H4 (cell line): ENCODE data around the gene SERPINI2. TPM values are rescaled to one million over a fixed set of nuclear protein-coding genes. Genes with fewer than 3 reads are reported as not detected.
"Not testable (repeated sequence)": the region's sequence is repeated elsewhere in the genome, so short reads cannot be mapped to it uniquely, and the experiment has no call there.

Source experiments
- DNase-seq: peaks from one replicate; pipeline ENCODE4 v3.0.0-alpha.2; 2015; ENCODE audit warnings: low spot score
- total RNA-seq: library from RNA; depleted of rRNA; stranded (reverse); fragments of >200 nt; shearing (Covaris generic); gene quantifications from 2 replicates; pipeline ENCODE4 v1.2.3, GENCODE V29; 2014; rRNA removed

The SERPINI2 gene
- total RNA-seq, 1 experiment from 2014 or later = 0.12 TPM

DNA sequence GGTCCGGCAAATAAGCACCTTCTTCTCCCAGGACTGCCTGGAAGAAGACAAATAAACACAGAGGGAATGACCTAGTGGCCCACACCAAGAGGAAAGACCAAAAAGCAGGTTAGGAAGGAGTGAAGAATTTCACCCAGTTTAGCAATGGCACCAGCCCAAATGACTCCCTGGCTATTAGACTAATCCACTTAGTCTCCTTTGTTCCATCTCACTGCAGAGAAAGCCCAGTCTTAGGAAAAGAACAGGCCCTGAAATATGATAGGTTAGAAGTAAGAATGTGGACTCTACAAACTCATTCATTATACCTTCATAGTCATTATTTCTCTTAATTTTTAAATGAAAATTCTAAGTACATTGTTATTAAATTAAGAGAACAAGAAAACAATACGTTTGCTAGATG, 23.2 kb downstream of the SERPINI2 start:
- no peak for DNase-seq

DNA sequence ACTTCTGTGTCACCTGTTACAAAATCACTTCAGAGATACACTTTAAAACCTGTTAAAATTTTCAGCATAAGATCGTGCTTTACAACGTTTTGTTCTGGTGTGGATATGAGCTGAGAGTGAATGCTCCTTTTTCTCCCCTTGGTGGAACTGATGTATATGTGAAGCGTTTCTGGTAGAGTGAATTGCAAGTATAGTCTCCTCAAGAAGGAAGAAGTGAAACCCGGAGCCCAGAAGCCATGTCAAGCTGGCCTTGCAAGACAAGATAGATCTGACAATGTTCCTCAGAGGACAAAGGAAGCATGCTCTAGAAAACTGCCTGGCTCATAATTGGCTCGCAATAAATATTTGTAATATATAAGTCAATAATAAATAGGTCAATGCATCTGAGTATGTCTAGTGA, 23.6 kb downstream of the SERPINI2 start:
- no peak for DNase-seq

DNA sequence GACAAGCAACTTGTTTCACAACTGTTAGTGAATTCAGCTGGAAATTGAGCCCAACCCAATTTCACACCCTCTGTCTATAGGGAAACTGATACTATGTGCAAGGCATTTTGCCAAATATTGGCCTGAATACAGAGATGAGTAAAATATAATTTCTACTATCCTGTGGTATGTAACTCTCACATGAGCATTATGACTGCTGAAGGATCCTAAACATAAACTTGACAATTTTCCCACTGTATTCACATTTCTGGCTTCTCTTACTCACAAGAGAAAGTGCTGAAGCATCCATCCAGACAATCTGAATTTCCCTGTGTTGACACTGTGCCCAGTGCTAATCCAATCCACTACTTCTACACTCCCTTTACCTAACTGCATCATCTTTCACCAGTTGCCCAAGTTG, 28.4 kb downstream of the SERPINI2 start:
- no peak for DNase-seq

DNA sequence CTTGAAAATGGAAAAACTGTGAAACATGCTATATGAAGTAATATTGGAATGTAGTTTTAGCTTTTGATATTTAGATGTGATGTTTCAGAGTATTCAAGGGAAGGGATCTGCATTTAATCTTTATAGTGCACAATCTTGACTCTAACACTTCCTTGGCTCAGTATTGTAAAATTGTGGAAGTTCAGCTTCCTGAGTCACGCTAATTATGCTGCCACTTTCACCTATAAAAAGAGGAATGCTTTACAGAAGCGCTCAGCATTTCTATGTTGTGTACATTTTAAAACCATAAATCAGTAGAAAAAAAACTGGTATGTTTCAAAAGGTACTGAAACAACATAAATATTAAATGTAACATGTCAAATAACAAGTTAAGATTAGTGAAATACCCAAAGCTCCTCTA, 32.6 kb downstream of the SERPINI2 start:
- no peak for DNase-seq

DNA sequence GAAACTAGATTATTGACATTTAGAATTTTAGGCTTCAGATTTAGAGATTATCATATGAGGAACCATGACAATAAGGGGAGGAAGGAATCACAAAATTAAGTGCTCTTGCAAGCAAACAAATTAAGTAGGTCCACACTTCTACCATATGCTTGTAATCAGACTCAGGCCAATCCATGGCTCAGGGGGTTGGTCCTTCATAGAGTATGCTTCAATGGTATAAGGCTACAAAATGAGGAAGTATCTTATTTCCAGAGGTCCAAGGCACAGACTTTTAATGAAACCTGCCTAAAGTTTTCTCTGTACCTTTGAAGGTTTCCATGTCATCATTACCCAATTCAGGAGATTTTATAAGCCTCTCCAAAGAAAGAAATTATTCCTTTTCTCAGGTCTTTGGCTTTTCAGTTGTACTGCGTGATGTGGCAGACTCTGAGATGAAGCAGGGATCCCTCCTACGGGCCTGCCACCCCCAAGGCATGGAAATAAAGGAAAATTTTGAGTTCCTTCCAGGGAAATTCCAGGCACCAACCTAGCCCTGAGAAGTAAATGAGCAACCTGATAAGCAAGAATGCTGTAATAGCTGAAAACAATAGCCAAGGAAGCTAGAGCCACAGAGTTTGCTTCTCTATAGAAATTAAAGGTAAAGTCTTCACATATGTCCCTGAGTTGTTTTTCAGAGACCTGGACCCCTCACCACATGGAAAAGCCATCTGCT, 36.3 kb downstream of the SERPINI2 start:
- no peak for DNase-seq

DNA sequence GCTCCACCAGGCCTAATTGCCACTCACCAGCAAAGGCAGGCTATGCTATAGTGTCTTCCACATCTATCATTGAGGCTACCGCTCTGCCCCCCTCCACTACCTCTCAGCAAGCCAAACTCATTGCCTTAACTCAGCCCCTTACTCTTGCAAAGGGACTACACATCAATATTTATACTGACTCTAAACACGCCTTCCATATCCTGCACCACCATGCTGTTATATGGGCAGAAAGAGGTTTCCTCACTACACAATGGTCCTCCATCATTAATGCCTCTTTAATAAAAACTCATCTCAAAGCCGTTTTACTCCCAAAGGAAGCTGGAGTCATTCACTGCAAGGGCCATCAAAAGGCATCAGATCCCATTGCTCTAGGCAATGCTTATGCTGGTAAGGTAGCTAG, 46.9 kb downstream of the SERPINI2 start:
- not testable (repeated sequence) for DNase-seq

DNA sequence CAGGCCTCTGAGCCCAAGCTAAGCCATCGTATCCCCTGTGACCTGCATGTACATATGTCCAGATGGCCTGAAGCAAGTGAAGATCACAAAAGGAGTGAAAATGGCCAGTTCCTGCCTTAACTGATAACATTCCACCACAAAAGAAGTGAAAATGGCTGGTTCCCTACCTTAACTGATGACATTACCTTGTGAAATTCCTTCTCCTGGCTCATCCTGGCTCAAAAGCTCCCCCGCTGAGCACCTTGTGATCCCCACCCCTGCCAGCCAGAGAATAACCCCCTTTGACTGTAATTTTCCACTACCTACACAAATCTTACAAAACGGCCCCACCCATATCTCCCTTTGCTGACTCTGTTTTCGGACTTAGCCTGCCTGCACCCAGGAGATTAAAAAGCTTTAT, 51.4 kb downstream of the SERPINI2 start:
- not testable (repeated sequence) for DNase-seq

DNA sequence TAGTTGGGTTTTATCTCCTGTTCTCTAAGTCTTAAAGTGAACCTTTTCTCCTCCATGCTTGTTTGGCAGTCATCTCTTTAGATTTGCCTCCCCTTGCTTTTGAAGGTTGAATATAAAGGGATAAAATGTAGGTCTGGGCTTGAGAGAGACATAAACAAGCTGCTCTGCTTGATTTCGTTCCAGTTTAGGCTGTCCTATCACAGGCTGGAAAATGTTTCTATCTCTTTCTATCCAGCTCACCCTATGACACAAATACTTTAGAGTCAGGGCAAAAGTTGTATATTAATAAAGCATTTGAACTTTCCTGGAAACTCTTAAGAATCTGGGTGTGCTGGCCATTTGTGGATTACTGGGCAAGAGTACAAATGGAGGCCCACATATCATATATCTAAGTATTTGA, 64.2 kb downstream of the SERPINI2 start:
- DNase-seq = no peak

DNA sequence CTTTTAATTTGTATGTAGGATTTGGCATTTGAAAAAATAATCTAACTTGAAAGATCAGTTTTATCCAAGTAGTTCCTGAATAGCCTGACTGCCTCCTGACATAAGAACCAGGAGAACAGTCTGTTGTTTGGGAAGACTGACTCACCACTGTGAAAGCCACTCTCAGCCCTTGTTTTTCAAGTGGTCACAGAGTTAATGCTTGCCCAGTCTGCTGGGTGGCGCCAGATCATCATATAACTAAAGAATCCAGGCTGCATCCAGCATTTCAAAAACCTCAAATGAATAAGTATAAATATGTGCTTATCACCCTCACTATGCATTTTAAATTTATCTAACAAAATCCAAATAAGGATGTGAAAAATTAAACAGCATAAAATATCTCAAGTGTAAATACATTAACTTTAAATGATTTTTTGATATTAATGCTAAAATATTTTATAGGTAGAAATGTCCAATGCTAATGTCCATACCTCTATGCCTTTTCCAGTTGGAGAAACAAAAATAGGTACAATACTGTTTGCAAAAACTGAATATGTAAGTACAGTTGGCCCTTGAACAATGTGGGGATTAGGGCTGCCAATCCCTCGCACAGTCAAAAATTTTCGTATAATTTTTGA, 66.9 kb downstream of the SERPINI2 start:
- peak; percentile 84 for DNase-seq

DNA sequence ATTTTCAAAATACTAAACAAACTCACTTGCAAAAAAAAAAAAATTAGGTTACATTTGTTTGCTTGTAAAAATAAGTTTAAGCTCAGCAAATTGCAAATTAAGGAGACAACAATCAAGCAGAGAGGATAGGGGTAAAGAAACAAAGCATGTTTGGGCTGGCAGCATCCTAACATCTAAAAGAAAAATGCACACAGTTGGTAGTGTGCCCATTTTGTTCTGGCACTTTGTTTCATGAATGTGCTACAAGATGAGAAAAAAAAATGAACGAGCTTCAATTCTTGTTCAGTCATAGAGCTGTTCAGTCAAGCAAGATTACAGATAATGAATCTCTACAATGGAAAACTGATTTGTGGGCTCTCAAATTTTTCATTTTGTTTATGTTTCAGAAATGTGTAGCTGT, 76.0 kb downstream of the SERPINI2 start:
- no peak for DNase-seq

DNA sequence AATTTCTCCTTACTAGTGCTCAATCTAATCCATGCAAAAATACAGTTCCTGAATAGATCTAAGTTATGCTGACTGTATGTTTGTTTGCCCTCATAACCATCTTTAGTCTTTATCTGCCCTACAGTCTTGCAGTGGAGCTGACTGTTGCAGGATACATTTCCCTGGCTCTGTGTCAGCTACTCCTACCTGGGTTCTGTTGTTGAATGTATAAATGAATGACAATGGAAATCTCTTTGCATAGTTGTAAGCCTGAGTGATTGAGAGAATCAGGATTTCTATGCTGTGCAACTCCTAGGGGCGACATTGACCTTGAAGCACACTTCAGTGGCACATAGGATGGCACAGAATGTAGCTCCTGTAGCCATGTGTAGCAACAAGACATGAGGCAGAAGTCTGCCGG, 77.8 kb downstream of the SERPINI2 start:
- DNase-seq = no peak

DNA sequence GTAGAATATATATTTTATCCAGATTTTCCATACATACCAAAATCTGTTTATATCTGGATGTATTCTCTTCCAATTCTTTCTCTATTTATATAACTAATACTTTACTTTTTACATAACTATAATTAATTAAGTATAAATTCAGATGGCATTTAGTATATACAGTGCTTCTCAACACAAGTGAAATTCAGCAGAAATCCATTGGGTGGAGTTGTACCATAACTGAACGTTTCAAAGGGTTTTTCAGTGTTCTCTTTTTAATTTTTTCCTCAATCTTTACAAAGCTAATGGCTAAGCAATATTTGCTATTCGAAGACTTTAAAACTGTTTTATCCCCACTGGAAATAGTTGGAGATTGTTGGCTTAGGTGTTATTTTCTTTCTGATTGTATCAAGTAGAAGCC, 79.8 kb downstream of the SERPINI2 start:
- no peak for DNase-seq

Other genes starting within 250 kb of the SERPINI2 start
- gene ZBBX, start 93.7 kb downstream of the SERPINI2 start, total RNA-seq = 1.0 TPM in 1 of 2 replicates, not detected in the other
- gene WDR49, start 179.9 kb upstream of the SERPINI2 start, total RNA-seq = not detected in 2 replicates